K562 (cell line): ENCODE data around the gene NEUROD6. TPM values are rescaled to one million over a fixed set of nuclear protein-coding genes. Genes with fewer than 3 reads are reported as not detected.

Experiments
- ATAC-seq: fragments of 200-7000 bp; cut with Tn5 transposase; 3 replicates; pipeline ENCODE4 v1.9.1; 2020; ENCODE audit warnings: moderate library complexity
- BruUV-seq: library from RNA; stranded (reverse); fragments of 400-500 nt; replicated peaks from 2 replicates; lab custom pipeline; 2021; lab: Mats Ljungman, UMichigan
- CTCF ChIA-PET: fragments of 300-600 bp; formaldehyde crosslinking; extraction: SDS; loops from one replicate; lab custom pipeline; 2021; ENCODE audit warnings: low intra/inter-chr PET ratio; lab: Yijun Ruan, JAX
- POLR2A ChIA-PET: fragments of 300-600, 350-650 bp; sonication (Branson Sonifier 250); formaldehyde crosslinking; extraction: SDS; loops from one replicate; lab custom pipeline; 2021; ENCODE audit warnings: antibody characterized with exemption, inconsistent platforms; lab: Yijun Ruan, JAX
- DNase-seq, 4 experiments: peaks; one replicate each; pipeline versions ENCODE4 v3.0.0 to v3.0.0-alpha.2; 2011 to 2018; ENCODE audit warnings: low spot score in 3 of 4, mixed read lengths in 3 of 4; ENCODE audit errors: extremely low read depth in 1 of 4
- FAIRE-seq: peaks from 2 replicates; lab custom pipeline; 2011; peaks lifted over from hg19 to GRCh38; lab: Jason Lieb, UNC
- H2AFZ ChIP-seq: 2 replicates; pipeline ENCODE4 v1.6.0; 2011; ENCODE audit warnings: low read depth, low read length, control low read depth, inconsistent platforms
- H3K27ac ChIP-seq: fragments of 200-600 bp; 3 replicates; pipeline ENCODE4 v1.8.0; 2011; ENCODE audit warnings: low read depth, mild to moderate bottlenecking, control low read depth, inconsistent platforms, low read length, moderate library complexity, mixed read lengths; ENCODE audit errors: extremely low read depth
- H3K27me3 ChIP-seq, 2 experiments: fragments of 300-600 bp in 1 of 2; 2 replicates in 1 of 2; 3 replicates in 1 of 2; pipeline versions ENCODE4 v1.6.0 to v1.8.0; 2011; ENCODE audit warnings: inconsistent platforms in 2 of 2, low read length in 2 of 2, mild to moderate bottlenecking in 1 of 2, mixed read lengths in 1 of 2, moderate library complexity in 1 of 2; ENCODE audit not compliant: control insufficient read depth in 2 of 2, insufficient read depth in 2 of 2
- H3K36me3 ChIP-seq: fragments of 300-600 bp; 3 replicates; pipeline ENCODE4 v1.8.0; 2011; ENCODE audit warnings: mild to moderate bottlenecking, low read length, inconsistent platforms; ENCODE audit not compliant: control insufficient read depth, insufficient read depth
- H3K4me1 ChIP-seq, 2 experiments: fragments of 200-600 bp in 1 of 2; replicated peaks in 1 of 2; 2 replicates in 1 of 2; 3 replicates in 1 of 2; pipeline versions ENCODE4 v1.5.1 to v1.8.0; 2011; ENCODE audit warnings: inconsistent platforms in 2 of 2, low read length in 2 of 2, mild to moderate bottlenecking in 1 of 2, mixed read lengths in 1 of 2, moderate library complexity in 1 of 2; ENCODE audit not compliant: control insufficient read depth in 2 of 2, insufficient read depth in 2 of 2
- H3K4me2 ChIP-seq: 2 replicates; pipeline ENCODE4 v1.6.1; 2011; ENCODE audit warnings: low read length, control low read depth, inconsistent platforms, mixed read lengths; ENCODE audit not compliant: insufficient read depth
- H3K4me3 ChIP-seq: fragments of 200-600 bp; sonication (generic), shearing (Covaris generic); 2 replicates; pipeline ENCODE4 v1.5.1; 2016; ENCODE audit warnings: control low read depth, inconsistent platforms
- H3K79me2 ChIP-seq: fragments of 200-600 bp; 3 replicates; pipeline ENCODE4 v1.8.0; 2011; ENCODE audit warnings: low read length, inconsistent platforms; ENCODE audit not compliant: control insufficient read depth, insufficient read depth
- H3K9ac ChIP-seq, 2 experiments: 2 replicates each; pipeline versions ENCODE4 v1.6.0 to v1.6.1; 2011; ENCODE audit warnings: low read depth in 2 of 2, low read length in 2 of 2, control low read depth in 1 of 2, inconsistent platforms in 1 of 2, mild to moderate bottlenecking in 1 of 2, mixed read lengths in 1 of 2; ENCODE audit not compliant: insufficient read depth in 1 of 2
- H3K9me1 ChIP-seq: one replicate; pipeline ENCODE4 v1.6.0; 2011; ENCODE audit warnings: inconsistent platforms, mild to moderate bottlenecking, low read length, moderate library complexity; ENCODE audit not compliant: control insufficient read depth, insufficient read depth
- H3K9me3 ChIP-seq: replicated peaks from 2 replicates; pipeline ENCODE4 v1.5.1; 2011; ENCODE audit warnings: low read depth, low read length, inconsistent platforms; ENCODE audit not compliant: control insufficient read depth, insufficient read depth
- H4K20me1 ChIP-seq: replicated peaks from 2 replicates; pipeline ENCODE4 v1.6.1; 2011; ENCODE audit warnings: low read length, inconsistent platforms, mixed read lengths; ENCODE audit not compliant: control insufficient read depth, insufficient read depth
- BDP1 ChIP-seq: IDR thresholded peaks from 3 replicates; pipeline ENCODE4 v1.6.1; 2011; ENCODE audit not compliant: insufficient read length, insufficient read depth
- FOS ChIP-seq: IDR thresholded peaks from 3 replicates; pipeline ENCODE4 v1.6.1; 2011; ENCODE audit not compliant: insufficient read length; ENCODE audit errors: extremely low read depth
- HDGF ChIP-seq: fragments of 450-650 bp; IDR thresholded peaks from 2 replicates; pipeline ENCODE4 v1.6.1; 2016
- HIVEP1 ChIP-seq: fragments of 250-450 bp; sonication (Bioruptor Pico); IDR thresholded peaks from 2 replicates; pipeline ENCODE4 v1.4.0; 2020; ENCODE audit warnings: mild to moderate bottlenecking
- JUND ChIP-seq, 2 experiments: IDR thresholded peaks; 2 replicates in 1 of 2; 3 replicates in 1 of 2; pipeline ENCODE4 v1.6.1; 2011; ENCODE audit warnings: borderline replicate concordance in 2 of 2, low read depth in 2 of 2, low read length in 2 of 2, improper control_type of control experiment in 1 of 2, missing biosample characterization in 1 of 2, missing genetic modification characterization in 1 of 2, missing genetic modification reagents in 1 of 2
- KAT8 ChIP-seq: fragments of 450-650 bp; IDR thresholded peaks from 2 replicates; pipeline ENCODE4 v1.6.1; 2016; ENCODE audit warnings: low read depth, mild to moderate bottlenecking
- MCM2 ChIP-seq: fragments of 450-650 bp; IDR thresholded peaks from 2 replicates; pipeline ENCODE4 v1.6.1; 2017; ENCODE audit warnings: low read depth, mild to moderate bottlenecking
- MYC ChIP-seq, 2 experiments: fragments of 250-450 bp in 1 of 2; sonication (Bioruptor Pico) in 1 of 2; IDR thresholded peaks; 2 replicates each; pipeline versions ENCODE4 v1.5.1 to v1.6.1; 2012 to 2021; ENCODE audit warnings: low read depth in 2 of 2, borderline replicate concordance in 1 of 2, improper control_type of control experiment in 1 of 2, low read length in 1 of 2, mild to moderate bottlenecking in 1 of 2, moderate library complexity in 1 of 2
- NFXL1 ChIP-seq: fragments of 450-650 bp; formaldehyde crosslinking; IDR thresholded peaks from 2 replicates; pipeline ENCODE4 v1.4.0; 2021; ENCODE audit warnings: mild to moderate bottlenecking
- PURB ChIP-seq: sonication (generic); formaldehyde crosslinking; IDR thresholded peaks from 2 replicates; pipeline ENCODE4 v1.9.0; 2021; ENCODE audit warnings: low read depth, mild to moderate bottlenecking, missing genetic modification reagents
- PYGO2 ChIP-seq: fragments of 450-650 bp; IDR thresholded peaks from 2 replicates; pipeline ENCODE4 v1.6.1; 2016; ENCODE audit warnings: mild to moderate bottlenecking, missing genetic modification characterization, moderate library complexity, missing compliant biosample characterization
- TAF7 ChIP-seq: fragments of 450-650 bp; IDR thresholded peaks from 2 replicates; pipeline ENCODE4 v1.6.1; 2016; ENCODE audit warnings: missing genetic modification characterization, missing compliant biosample characterization
- U2AF1 ChIP-seq: fragments of 200-400 bp; formaldehyde crosslinking; optimal IDR thresholded peaks from 2 replicates; pipeline ENCODE3; 2017; ENCODE audit warnings: mild to moderate bottlenecking, low read depth, low read length, moderate library complexity
- ZNF408 ChIP-seq: fragments of 250-450 bp; sonication (Bioruptor Pico); IDR thresholded peaks from 2 replicates; pipeline ENCODE4 v1.4.0; 2020; ENCODE audit warnings: low read depth, mild to moderate bottlenecking, moderate library complexity
- ZNF512 ChIP-seq: IDR thresholded peaks from 2 replicates; pipeline ENCODE4 v1.6.1; 2016; ENCODE audit warnings: missing genetic modification characterization, missing compliant biosample characterization
- ZNF699 ChIP-seq: fragments of 250-450 bp; sonication (Bioruptor Pico); IDR thresholded peaks from 2 replicates; pipeline ENCODE4 v1.8.0; 2021; ENCODE audit warnings: mild to moderate bottlenecking, moderate library complexity; ENCODE audit not compliant: insufficient replicate concordance
- WGBS: fragments of 100-300 bp; shearing (Covaris generic); methylation state at CpG from one replicate; pipeline ENCODE4 v1.1.6; 2016; ENCODE audit warnings: low coverage, mixed read lengths; ENCODE audit not compliant: insufficient coverage; ENCODE audit errors: missing lambda C conversion rate; 5-methylcytosine and 5-hydroxymethylcytosine counted together
- in situ Hi-C: fragments of 300-500 bp; cut with MboI; formaldehyde crosslinking; loops from 4 replicates; pipeline ENCODE4 v1.15.0; 2018; ENCODE audit warnings: inconsistent platforms, mixed read lengths
- intact Hi-C: fragments of 100-400 bp; cut with micrococcal nuclease; formaldehyde crosslinking; loops from 2 replicates; pipeline ENCODE4 v1.14.2; 2022
- polyA plus RNA-seq, 8 experiments: library from polyadenylated mRNA; depleted of rRNA in 4 of 8; stranded (reverse) in 5 of 8; unstranded in 3 of 8; fragments of >200 nt; fragmentation: Nextera tagmentation in 2 of 8; fragmentation: Illumina TruSeq in 1 of 8; extraction: Ambion mirVana in 2 of 8; extraction: Trizol in 1 of 8; gene quantifications; 2 replicates each; pipeline versions ENCODE4 v1.2.1 to v1.2.3, GENCODE V29; 2011 to 2014; ENCODE audit warnings: inconsistent platforms in 1 of 8, missing spikeins in 1 of 8
- total RNA-seq, 7 experiments: library from RNA; depleted of rRNA in 6 of 7; stranded (reverse); fragments of >200 nt in 6 of 7; fragmentation: Illumina TruSeq in 2 of 7; extraction: Trizol in 2 of 7; gene quantifications; 2 replicates each; pipeline versions ENCODE4 v1.2.1 to v1.2.3, GENCODE V29; 2011 to 2021; ENCODE audit warnings: low replicate concordance in 1 of 7

NEUROD6 gene
- total and polyA plus RNA-seq, 9 of the 15 experiments (the other 6 are each of a cell fraction or from before 2014, with no cell fraction given), result not detected

GRCh38 chr7:31312889-31313288 is 27.6 kb downstream of the NEUROD6 start:
- in situ Hi-C loops, result no loop called here
- Histone ChIP-seq H3K79me2 (no peaks in the 10 kb centered on the region), H3K4me1 (no peaks in the 10 kb centered on the region), H3K36me3 (no peaks in the 10 kb centered on the region), H3K4me3 (no peak overlapping the region), H4K20me1 (no peaks in the 10 kb centered on the region; the same call in 1 of the 2 replicates), H3K27me3 (0 out of 5 replicates have a peak, but pooled peaks cover 0 to 4% of the 10 kb centered on the region in 2 experiments), H3K4me2 (no peak overlapping the region), H2AFZ (no peak overlapping the region), H3K9ac (no peak overlapping the region)
- CTCF ChIA-PET, result no interaction called here
- DNase-seq, result no peak
- no peak for ATAC-seq
- no TSS peak for BruUV-seq
- POLR2A ChIA-PET, result interaction anchor here (0.9 kb wide), 1 partner anchor 10 kb away, joined by 4 read pairs; no protein-coding TSS in a partner anchor
- no peak for TF ChIP-seq BDP1
- no peak for TF ChIP-seq U2AF1
- no peak for TF ChIP-seq ZNF512
- TF ChIP-seq MYC (IDR thresholded peaks at IDR 0.05; ENCODE audit: low read depth, low read length), result no peak
- TF ChIP-seq MYC (CRISPR knock-in tag; IDR thresholded peaks at IDR 0.05; ENCODE audit: borderline replicate concordance, low read depth), result no peak
- TF ChIP-seq PURB (CRISPR knock-in tag), result no peak
- TF ChIP-seq ZNF408, result no peak
- TF ChIP-seq FOS, result no peak
- TF ChIP-seq NFXL1 (CRISPR knock-in tag), result no peak
- TF ChIP-seq JUND (IDR thresholded peaks at IDR 0.05; ENCODE audit: borderline replicate concordance, low read depth, low read length), result no peak
- TF ChIP-seq JUND (tag; IDR thresholded peaks at IDR 0.05; ENCODE audit: borderline replicate concordance, low read depth, low read length), result no peak
- TF ChIP-seq HIVEP1 (CRISPR knock-in tag), result no peak
- TF ChIP-seq MCM2, result no peak
- no peak for TF ChIP-seq HDGF
- TF ChIP-seq PYGO2 (tag), result no peak
- TF ChIP-seq KAT8, result no peak
- no peak for TF ChIP-seq TAF7
- no peak for TF ChIP-seq ZNF699 (CRISPR knock-in tag)
- TF ChIP-seq, all 486 proteins: peak for 0
- Histone ChIP-seq H3K9me1 (no peaks in the 10 kb centered on the region), H3K9me3 (no peaks in the 10 kb centered on the region), H3K27ac (no peak overlapping the region)
- intact Hi-C loops, result no loop called here
- no peak for FAIRE-seq
- WGBS, result 2% methylated on average over 7 of the region's 7 CpGs
